ENCODE measurements around the gene TELO2. TPM values are rescaled to one million over a fixed set of nuclear protein-coding genes. Genes with fewer than 3 reads are reported as not detected.

Gene TELO2
- total RNA-seq, 1 donor from 2014 or later = 49.8 TPM

DNA sequence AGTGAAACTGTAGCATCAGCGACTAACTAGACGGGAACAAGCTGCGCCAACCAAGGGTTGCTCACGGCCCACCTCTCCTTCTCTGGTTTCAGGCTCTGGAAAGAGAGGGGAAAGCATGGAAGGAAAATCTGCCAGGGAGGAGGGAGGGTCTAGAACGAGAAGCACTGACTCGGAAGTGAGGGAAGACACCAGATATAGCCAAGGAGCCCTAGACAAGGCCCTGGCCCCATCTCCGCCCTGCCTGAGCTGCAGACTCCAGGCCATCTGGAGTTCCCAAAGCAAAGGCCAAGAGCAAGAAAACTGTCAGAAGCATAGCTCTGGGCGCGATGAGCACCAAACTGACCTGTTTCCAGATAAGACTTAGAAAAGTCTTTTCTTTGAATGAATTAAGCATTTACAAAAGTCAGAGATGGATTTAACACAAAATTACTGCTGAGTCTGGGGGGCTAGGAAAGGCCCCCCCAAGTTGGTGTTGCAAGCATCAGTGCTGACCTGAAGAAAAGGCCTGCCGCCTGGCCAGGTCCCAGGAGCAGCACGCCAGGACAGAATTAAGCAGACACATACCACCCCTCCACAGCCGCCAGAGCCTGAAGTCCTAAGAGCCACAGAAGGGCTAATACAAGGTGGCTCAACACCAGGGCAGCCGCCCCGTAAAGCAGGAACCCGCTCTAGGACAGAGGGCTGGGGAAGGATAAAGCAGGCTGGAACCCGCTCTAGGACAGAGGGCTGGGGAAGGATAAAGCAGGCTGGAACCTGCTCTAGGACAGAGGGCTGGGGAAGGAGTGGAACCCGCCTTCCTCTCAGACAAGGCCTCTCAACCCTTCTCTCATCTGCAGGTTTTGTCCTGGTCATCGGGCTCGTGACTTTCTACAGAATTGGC lies 61.0 kb downstream of the TELO2 start:
- DNase-seq (ENCODE audit: low spot score) = no peak

DNA sequence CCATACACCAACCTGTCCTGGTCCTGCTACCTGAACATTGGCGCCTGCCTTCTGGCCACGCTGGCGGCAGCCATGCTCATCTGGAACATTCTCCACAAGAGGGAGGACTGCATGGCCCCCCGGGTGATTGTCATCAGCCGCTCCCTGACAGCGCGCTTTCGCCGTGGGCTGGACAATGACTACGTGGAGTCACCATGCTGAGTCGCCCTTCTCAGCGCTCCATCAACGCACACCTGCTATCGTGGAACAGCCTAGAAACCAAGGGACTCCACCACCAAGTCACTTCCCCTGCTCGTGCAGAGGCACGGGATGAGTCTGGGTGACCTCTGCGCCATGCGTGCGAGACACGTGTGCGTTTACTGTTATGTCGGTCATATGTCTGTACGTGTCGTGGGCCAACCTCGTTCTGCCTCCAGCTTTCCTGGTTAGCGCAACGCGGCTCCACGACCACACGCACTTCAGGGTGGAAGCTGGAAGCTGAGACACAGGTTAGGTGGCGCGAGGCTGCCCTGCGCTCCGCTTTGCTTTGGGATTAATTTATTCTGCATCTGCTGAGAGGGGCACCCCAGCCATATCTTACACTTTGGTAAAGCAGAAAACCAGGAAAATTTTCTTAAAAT lies 61.8 kb downstream of the TELO2 start:
- DNase-seq (ENCODE audit: low spot score) = no peak

GRCh38 chr16:1556254-1556653 lies 63.1 kb downstream of the TELO2 start:
- no peak for DNase-seq (ENCODE audit: low spot score)

- no peak for DNase-seq (ENCODE audit: low spot score)
These were observed 63.9 kb downstream of the TELO2 start for GRCh38 chr16:1557074-1557473.

DNA sequence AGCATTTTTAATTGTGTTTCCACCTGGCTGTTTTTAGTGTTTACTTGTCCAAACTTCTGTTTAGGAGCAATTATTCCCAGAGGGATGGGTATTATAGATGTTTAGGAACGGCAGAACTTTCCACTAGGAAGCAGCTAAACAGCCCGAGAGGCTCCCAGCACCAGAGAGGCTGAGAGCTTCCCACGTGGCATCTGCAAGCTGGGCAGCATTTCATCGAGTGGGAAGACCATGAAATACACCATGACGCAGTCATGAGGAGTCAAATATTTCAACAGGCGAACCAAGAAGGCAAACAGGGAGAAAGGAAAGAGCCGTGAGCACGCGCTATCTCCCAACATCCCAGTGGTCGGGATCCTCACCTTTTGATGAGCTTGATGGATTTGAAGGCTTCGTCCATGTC lies 64.4 kb downstream of the TELO2 start:
- DNase-seq (ENCODE audit: low spot score) = no peak

- no peak for DNase-seq (ENCODE audit: low spot score)
These were observed 66.4 kb downstream of the TELO2 start for GRCh38 chr16:1559446-1559975.

Other genes with a start within 250 kb of the TELO2 start
- gene TPSD1, start 237.3 kb upstream of the TELO2 start, total RNA-seq = 0.69 TPM
- 100 TPM for gene UBE2I, start 183.7 kb upstream of the TELO2 start, total RNA-seq
- gene BAIAP3, start 159.7 kb upstream of the TELO2 start, total RNA-seq = 2.6 TPM
- 51.2 TPM for gene TSR3, start 141.5 kb upstream of the TELO2 start, total RNA-seq
- 86.6 TPM for gene GNPTG, start 141.4 kb upstream of the TELO2 start, total RNA-seq
- gene UNKL, start 78.7 kb upstream of the TELO2 start, total RNA-seq = 32.6 TPM
- gene UQCC4, start 72.6 kb upstream of the TELO2 start, total RNA-seq = 8.7 TPM
- gene PERCC1, start 62.3 kb upstream of the TELO2 start, total RNA-seq = not detected
- 3.6 TPM for gene CCDC154, start 48.8 kb upstream of the TELO2 start, total RNA-seq
- gene CLCN7, start 18.3 kb upstream of the TELO2 start, total RNA-seq = 111 TPM
- gene PTX4, start 4.4 kb upstream of the TELO2 start, total RNA-seq = 0.14 TPM
- 23.1 TPM for gene TMEM204, start 40.3 kb downstream of the TELO2 start, total RNA-seq
- gene IFT140, start 118.7 kb downstream of the TELO2 start, total RNA-seq = 48.5 TPM
- gene CRAMP1, start 119.0 kb downstream of the TELO2 start, total RNA-seq = 21.1 TPM
- gene JPT2, start 184.9 kb downstream of the TELO2 start, total RNA-seq = 62.7 TPM
- gene MAPK8IP3, start 212.8 kb downstream of the TELO2 start, total RNA-seq = 94.1 TPM

Measured in mucosa of gallbladder (tissue), 1 donor.